Amniotic epithelial cell (primary cell): ENCODE data around the gene VPS8.

Experiments
- DNase-seq: peaks from one replicate; pipeline ENCODE4 v3.0.0-alpha.2; 2010; ENCODE audit warnings: low read depth

Gene VPS8

DNA sequence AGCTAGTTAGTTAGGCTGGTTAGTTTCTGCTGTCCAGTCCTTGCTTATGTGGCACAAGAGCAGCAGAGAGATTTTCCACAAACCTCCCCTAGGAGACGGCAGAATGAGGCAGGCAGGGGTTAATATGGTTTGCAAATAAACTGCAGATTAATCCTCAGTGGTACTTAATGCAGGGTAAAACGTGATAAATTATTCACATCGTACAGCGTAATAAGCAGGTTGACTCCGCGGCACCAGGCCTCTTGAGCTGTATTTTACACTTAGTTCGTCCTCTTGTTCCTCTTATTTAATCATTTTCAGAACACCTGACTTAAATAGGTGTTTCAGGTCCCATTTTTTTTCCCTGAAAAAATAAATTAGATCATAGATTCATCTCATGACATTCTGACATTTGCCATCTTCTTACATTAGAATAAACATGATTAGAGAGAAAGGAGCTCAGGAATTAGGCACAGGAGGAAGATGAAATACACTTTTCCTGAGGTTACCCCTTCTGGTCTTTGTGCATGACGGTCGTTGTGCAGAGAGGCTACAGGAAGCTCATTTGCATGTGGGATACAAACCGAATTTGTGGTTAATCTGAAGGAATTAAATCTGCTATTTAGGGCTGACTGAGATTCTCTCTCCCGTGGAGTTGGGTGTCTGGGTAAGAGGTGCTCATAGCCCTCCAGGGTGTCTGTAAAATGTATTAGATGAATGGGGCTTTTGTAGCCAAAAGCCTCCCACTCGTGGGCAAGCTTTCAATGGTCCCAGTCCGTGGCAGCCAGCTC is 27.1 kb upstream of the VPS8 start:
- DNase-seq, result no peak

DNA sequence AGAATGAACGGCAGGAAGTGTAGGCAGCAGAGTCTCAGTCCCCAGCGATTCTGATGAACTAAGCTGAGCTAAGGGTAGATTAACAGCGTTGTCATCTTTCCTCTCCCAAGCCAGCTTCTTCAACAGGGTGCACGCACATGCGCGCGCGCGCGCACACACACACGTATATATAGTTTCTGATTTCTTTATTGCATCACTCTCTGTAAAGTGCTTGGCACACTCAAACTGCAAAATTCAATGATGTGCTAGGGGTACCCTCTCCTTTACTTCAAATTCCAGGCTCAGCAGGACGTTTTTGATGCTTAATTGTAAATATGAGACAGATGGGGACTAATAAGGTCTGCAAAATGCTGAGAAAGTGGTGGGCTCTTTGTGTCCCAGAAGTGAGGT is 26.1 kb upstream of the VPS8 start:
- no peak for DNase-seq

DNA sequence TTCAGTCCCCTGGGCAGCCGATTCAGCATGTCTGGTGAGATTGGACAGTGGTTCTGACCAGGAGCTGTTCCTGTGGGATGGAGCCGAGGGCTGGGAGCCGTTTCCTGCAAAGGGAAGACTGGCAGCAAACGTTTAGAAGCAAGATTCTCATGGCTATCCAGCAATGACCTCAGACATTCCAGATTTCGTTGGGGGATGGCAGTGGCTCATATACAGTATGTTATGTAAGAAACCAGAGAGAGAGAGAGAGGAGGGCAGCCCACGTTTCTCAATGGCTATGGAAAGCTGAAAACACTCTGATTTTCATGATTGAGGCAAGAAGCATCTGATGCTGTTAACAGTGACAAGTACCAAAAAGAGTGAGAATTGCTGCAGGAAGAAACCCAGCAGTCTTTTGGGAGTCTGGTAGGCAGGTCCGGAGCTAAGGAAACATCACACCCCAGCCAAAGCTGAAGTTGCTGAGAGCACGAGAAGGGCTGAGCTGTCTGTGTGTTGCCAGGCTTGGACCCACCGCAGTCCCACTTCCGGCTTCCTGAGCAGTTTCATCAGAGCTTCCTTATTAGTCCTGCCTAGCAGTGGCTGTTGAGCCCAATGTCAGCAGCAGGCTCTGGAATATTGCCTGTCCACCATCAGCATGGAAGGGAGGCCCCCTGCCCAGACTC is 25.6 kb upstream of the VPS8 start:
- peak; percentile 82 for DNase-seq

DNA sequence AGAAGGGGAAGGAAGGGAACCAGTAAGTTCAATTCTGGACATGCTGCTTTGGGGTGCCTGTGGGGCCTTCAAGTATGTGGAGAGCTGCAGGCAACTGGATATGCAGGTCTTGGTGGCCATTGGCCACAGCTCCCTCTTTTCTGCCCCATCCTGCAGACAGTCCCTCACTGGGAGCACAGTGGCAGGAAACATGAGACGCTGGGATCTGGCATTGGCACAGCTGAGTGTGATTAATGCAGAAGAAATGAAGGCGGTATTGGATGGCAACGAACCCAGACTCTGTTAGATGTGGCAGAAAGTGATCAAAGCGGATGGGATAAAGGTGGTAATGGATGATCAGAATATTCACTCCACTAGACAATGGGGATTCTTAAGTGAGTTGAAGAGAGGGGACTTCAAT is 23.2 kb upstream of the VPS8 start:
- no peak for DNase-seq

DNA sequence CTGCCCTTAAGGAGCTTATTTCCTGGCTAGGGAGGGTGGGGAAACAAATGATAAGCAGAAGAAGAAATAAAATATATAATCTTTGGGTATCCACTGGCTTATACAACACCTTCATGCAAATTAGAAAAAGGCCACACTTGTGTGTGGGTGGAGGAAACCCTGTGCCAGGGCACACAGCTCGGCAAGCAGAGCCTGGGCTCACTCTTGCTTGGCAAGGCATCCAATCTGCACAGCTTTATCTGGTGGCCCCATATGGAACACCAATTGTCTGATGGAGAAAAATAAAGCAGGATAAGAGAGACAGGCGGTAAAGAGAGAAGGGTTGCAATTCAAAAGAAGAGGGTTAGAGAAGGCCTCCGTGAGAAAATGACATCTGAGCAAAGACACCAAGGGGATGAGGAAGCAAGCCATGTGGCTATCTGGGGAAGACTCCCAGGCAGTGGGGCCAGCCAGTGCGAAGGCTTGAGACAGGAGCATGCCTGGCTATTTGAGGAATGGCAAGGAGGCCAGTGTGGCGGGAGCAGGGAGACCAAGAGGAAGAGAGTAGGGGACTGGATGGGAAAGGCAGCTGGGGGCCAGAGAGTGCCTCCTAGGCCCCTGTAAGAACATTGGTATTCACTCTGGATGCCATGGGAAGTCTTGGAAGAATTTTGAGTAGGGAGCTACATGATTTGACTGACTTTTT is 22.5 kb upstream of the VPS8 start:
- no peak for DNase-seq

DNA sequence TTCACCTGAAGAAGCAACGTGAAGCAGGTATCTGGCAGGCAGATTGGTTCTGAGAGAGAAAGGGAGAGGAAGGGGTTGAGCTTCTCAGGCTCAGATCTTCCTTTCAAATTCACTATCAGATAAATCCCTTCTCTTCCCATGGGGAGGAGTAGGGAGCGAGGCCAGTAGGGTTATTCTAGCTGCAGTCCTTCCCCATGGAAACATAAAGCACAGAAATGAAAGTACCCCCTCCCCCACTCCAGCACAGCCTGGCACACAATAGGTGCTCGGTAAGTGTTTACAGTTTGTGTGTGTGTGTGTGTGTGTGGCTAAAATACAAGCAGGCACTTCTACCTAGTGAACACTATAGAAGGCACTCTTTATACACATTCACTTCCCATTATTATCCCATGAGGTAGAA is 20.8 kb upstream of the VPS8 start:
- no peak for DNase-seq

DNA sequence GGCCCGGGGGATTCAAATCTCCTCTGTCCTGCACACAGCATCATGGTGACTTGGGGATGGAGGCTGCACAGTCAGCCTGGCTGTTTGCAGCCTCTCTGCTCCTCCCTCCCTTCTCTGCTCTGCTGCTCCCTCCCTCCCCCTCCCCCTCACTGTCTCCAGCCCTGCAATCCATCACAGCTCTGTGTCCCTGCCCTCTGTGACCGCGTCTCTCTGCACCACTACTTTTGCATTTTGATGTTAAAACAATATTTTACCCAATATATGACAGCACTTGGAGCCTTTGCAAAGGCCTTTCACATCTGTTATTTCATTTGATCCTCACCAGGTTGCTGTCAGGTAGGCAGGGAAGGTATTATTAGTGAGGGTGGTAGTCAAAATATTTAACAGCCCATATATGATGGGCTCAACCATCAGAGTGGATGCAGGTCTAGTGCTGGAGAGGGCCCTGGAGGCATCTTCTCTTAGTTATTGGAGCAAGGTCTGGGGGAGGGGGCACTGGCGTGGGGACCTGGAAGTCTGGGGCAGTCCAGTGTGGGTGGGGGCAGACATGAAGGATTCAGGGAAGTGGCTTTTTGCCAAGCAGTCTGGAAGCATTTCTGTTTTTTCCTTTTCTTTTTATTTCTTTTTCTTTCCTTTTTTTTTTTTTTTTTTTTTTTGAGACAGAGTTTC is 16.3 kb upstream of the VPS8 start:
- DNase-seq, result no peak

DNA sequence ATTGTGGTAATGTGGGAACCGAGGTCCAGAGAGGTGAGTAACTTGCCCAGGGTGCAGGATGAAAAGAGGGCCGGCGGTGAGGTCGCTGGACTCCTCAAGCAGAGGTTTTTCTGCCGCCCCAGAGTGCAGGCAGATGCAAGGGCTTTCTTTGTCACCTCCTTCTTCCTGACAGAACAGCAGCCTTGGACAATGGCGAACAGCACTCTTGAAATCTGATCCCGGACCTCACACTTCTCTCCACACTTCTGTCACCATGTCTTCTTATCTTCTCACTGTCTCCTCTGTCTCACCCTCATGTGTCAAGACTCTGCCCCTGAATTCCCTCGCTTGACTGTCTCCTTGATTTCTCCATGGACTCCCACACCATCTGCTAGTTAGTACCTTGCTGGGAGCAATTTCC is 15.4 kb upstream of the VPS8 start:
- peak; percentile 10 for DNase-seq

DNA sequence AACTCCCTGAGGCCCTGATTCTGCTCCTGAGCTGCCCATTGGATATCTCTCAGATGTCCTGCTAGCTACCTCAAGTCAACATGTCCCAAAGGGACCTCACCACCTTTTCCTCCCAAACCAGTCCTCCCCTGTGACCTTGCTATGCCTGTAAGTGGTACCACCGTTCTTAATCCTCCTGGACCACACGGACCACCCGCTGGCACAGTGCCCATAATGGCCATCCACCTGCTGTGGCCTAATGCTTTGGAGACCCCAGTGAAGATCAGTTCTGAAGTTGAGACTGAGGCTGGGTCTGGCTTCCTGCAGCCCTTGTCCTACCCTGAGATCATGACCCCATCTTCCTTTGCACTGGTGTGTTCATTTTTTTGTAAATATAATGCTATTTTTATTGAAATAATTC is 15.0 kb upstream of the VPS8 start:
- DNase-seq, result no peak

DNA sequence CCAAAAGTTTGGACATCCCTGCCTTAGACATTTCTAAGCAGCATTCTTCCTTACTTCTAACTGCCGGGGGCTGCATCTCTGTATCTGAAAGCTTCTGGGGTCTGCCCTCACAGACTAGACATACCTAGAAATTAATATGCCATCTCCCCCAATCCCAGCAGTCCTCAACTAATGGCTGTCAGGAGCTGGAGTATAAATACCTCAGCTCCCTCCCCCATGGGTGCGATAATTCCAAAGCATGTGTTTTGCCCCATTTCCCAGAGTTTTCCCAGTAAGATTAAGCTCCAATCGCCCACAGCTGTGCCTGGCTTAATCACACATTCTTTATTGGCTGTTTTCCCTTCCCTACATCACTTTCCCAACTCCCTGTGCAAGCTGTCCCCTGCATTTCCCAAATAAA is 13.8 kb upstream of the VPS8 start:
- no peak for DNase-seq

DNA sequence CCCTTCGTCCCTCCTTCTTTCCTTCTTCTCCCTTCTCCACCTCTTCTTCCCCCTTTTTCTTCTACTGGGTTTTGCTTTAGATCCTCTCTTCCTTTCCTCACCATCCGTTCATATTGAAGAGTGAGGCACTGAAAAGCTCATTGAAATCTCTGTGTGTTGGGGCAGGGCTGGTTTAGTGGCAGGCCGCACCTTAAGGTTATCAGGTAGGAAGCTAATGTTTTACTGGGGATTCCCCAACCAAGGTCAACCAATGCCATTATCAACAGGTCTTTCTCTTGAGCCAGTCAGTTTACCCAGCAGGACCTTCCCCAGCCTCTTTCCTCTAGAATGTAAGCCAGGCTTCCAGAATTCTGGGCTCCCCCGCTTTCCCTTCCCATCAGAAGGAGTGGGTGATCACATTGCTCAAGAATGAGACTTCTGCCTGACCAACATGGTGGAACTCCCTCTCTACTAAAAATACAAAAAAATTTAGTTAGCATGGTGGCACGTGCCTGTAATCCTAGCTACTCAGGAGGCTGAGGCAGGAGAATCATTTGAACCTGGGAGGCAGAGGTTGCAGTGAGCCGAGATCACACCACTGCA is 11.5 kb upstream of the VPS8 start:
- DNase-seq, result no peak

DNA sequence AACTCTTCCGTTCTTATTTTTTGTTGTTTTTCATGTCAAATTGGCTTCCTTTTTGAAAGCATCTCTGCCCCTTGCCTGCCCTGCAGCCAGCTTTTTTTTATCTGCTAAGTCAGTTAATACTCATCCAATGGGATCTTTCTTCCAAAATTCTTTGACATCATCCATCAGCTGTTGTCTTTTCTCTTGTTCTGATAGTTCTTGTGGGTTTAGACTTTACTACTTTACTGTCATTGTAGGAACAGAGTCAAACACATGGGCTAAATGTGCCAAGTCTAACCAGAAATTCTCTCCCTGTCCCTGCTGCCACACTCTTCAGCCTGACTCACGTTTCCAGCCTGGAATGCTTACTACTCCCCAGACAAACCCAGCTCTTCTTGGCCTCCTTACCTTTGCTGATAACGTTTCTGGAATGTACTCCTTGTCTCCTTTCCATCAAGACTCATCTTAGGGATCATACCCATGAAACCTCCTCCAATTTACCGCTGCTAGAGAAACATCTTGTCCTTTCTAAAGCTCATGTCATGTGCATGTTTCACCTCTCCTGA is 10.7 kb upstream of the VPS8 start:
- DNase-seq, result peak; percentile 7

DNA sequence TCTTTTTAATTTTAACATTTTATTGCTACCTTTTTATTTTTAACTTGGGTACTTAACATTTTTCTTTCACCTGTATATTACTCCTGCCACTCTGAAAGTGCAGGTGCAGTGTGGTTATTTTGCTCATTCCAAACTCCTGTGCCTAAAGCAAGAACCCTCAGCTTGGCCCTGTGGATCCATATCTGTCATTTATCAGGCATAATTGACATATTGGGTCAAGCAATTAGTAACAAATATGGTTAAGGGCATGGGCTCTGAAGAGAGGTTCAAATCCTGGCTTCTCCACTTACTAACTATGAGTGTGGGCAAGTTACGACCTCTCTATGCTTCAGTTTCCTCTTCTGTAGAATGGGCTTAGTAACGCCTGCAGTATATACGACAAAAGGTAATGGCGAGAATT is 9.8 kb upstream of the VPS8 start:
- DNase-seq, result no peak

DNA sequence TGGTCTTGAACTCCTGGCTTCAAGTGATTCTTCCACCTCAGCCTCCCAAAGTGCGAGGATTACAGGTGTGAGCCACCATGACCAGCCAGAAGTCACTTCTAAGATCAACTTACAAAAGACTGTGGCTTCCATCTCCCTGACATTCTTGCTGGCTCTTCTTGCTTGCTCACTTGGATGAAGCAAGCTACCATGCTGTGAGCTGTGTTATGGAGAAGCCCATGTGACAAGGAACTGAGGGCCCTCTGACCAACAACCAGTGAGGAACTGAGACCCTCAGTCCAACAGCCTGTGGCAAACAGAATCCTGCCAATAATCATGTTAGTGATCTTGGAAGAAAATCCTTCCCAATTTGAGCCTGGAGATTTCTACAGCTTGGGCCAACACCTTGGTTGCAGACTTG is 7.2 kb upstream of the VPS8 start:
- DNase-seq, result no peak

DNA sequence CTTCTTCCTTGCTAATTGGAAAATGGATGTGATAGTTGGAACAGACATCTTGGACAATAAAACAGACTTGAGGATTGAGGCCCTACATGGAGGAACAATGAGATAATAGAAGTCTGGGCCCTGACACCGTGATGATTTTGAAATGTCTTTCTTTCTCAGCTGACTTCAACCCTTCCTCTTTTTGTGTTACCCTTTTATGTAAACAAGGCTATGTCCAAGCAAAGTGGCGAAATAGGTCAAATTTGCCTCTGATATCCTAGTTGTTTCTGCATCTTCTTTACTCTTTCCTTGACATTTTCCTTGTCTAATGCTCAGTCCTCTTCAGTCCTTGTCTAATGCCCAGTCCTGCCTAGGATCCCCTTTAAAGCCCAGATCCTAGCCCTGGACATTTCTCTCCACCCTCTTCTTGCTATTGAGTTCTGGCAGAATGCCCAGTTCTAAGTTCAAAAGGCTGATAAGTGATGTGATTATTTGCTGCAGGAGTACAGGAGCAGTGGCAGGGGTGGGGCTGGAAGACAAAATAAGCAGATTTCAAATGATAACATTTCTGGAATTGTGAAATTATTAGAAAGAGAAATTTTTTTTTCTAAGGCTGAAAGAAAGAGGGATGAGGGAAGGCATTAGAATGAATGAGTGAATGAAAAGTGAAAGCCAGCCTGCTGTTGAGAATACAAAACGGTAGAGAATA is 6.5 kb upstream of the VPS8 start:
- DNase-seq, result peak; percentile 41

DNA sequence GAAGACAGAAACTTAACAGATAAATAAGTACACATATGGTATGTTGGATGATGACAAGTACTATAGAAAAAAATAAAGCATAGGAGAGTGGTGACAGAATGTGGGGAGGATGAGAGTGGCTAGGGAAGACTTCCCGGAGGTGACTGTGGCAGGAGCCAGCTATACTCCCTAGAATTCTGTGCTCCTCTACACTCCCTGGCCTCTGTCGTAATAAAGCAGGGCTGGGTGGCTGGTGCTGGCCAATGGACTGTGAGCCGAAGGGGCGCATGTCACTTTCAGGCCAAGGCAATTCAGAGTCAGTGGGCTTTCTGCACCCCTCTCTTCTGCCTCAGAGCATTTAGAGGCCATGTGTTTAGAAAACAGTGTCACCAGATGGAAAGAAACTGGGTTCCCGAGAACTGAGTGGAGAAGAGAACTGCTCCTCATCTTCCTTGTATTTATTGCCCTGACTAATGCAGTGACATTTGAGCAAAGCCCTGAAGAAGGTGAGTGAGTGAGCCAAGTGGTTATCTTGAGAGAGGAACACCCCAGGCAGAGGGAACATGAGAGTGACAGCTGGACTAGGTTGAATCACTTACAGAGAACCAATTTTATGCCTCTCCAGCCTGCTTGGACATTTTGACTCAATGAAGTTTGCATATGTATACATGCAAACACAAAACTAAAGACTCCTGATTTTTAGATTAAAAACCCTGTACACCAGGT is 5.2 kb upstream of the VPS8 start:
- no peak for DNase-seq

DNA sequence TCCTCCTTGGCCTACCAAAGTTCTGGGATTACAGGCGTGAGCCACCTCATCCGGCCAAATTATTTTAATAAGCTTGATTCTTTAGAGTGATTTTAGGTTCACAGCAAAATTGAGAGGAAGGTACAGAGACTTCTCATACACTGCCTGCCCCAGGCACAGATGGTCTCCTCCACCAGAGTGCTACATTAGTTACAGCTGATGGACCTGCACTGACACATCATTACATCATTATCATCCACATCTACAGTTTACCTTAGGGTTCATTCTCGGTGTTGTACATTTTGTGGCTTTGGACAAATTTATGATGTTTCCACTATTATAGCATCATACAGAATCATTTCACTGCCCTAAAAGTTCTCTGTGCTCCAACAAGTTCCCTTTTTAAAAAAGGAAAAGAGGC is 4.4 kb upstream of the VPS8 start:
- DNase-seq, result no peak

DNA sequence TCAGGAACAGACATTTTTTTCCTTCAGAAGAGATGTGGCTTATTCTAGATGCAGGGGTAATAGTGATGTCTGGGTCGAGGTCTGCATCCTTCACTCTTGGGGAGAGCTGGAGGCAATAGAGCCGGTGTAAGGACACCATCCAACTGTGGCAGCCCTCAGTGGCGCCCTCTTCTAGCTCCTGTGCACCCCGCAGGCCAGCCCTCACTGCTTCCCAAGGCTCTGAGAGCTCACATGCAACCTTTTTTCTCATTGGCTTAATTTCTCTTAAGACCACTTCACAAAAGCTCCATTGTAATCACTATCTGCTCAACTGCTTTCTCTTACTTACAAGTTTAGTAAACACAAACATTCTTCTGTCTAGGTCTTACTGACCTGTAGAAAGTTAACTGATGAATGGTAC is 3.9 kb upstream of the VPS8 start:
- DNase-seq, result peak; percentile 8

DNA sequence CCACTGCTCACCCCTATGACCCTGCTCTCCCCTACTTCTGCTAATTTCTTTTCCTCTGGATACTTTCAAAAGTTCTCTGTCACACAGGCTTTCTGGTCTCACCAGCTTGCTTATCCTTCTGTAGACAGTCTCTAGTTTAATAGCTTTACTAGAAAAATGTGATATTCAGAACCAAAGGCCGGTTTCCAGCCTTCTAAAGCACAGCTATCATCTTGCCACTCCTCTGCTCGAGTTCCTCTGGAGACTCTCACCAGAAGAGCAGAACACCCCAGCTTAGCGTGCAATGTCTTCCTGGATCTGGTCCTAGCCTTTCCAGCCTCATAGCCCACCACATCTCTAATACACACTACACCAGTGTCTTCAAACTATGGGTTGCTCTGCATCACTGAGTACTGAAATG is 1.8 kb upstream of the VPS8 start:
- DNase-seq, result no peak

DNA sequence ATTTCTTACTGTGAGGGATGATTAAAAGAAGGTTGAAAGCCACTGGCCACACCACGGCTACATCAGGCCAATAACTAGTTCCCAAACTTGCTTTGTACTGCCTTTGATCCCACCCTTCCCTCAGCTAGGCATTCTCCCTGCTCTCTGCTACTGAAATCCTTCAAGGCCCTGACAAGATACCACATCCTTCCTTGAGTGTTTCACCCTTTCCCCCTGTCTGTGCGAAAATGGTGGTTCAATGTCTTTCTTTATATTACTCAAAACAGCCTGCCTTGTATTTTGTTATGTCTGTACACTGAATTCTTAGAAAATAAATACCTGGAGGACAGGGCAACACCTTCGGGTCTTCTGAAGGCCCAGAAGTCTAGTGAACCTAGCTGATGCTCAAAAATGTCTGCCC is 932 bp upstream of the VPS8 start:
- DNase-seq, result no peak

DNA sequence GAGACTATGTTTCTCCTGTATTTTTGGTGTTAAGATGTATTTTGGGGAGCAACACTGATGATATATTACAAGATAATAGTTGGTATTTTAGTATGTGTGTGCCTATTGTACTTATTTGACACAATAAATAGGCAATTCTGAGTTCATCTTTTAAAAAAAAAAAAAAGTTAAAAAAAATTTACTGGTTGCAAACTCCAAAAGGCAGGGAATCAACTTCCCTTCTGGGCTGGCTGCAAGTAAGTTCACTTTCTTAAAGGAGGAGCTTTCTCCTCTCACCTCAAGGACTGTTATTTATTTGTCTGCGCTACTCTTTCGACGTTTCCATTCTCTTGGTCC is 335 bp upstream of the VPS8 start:
- DNase-seq, result no peak
